K562 (cell line): ENCODE data around the gene TICAM1. TPM values are rescaled to one million over a fixed set of nuclear protein-coding genes. Genes with fewer than 3 reads are reported as not detected.

Source experiments
- DLX4 ChIP-seq: fragments of 250-450 bp; sonication (Bioruptor Pico); IDR thresholded peaks from 2 replicates; pipeline ENCODE4 v1.6.1; 2021; ENCODE audit warnings: mild to moderate bottlenecking
- ELK3 ChIP-seq: fragments of 450-650 bp; formaldehyde crosslinking; IDR thresholded peaks from 2 replicates; pipeline ENCODE4 v1.4.0; 2020; ENCODE audit warnings: mild to moderate bottlenecking
- ILK ChIP-seq: fragments of 450-650 bp; IDR thresholded peaks from 2 replicates; pipeline ENCODE4 v1.6.1; 2016; ENCODE audit warnings: missing genetic modification characterization, low read depth, mild to moderate bottlenecking, missing compliant biosample characterization, moderate library complexity, borderline replicate concordance
- MEF2D ChIP-seq: conservative IDR thresholded peaks from 2 replicates; pipeline ENCODE4 v1.6.1; 2016; ENCODE audit warnings: low read depth, missing genetic modification characterization, missing compliant biosample characterization
- NCOA2 ChIP-seq, 2 experiments: fragments of 450-650 bp; IDR thresholded peaks; 2 replicates each; pipeline ENCODE4 v1.6.1; 2018; ENCODE audit warnings: mild to moderate bottlenecking in 2 of 2, moderate library complexity in 1 of 2; ENCODE audit not compliant: partially characterized antibody in 2 of 2
- NFXL1 ChIP-seq: fragments of 450-650 bp; formaldehyde crosslinking; IDR thresholded peaks from 2 replicates; pipeline ENCODE4 v1.4.0; 2021; ENCODE audit warnings: mild to moderate bottlenecking
- PCBP2 ChIP-seq: fragments of 200-400 bp; formaldehyde crosslinking; IDR thresholded peaks from 2 replicates; pipeline ENCODE4 v1.6.1; 2018; ENCODE audit warnings: low read length, low read depth, mild to moderate bottlenecking, moderate library complexity; ENCODE audit not compliant: poor library complexity, severe bottlenecking
- PHF21A ChIP-seq: fragments of 450-650 bp; IDR thresholded peaks from 2 replicates; pipeline ENCODE4 v1.6.1; 2017; ENCODE audit warnings: low read depth, borderline replicate concordance
- RBBP5 ChIP-seq: fragments of 200-600 bp; sonication (generic); IDR thresholded peaks from 2 replicates; pipeline ENCODE4 v1.6.1; 2012; ENCODE audit warnings: borderline replicate concordance, mild to moderate bottlenecking, low read length, control low read depth, inconsistent platforms; ENCODE audit not compliant: insufficient read depth, poor library complexity, severe bottlenecking
- RBFOX2 ChIP-seq: fragments of 200-400 bp; formaldehyde crosslinking; IDR thresholded peaks from 2 replicates; pipeline ENCODE4 v1.6.1; 2017; ENCODE audit warnings: low read depth, mild to moderate bottlenecking, low read length, moderate library complexity
- RFX1 ChIP-seq: fragments of 450-650 bp; IDR thresholded peaks from 2 replicates; pipeline ENCODE4 v1.6.1; 2016; ENCODE audit warnings: mild to moderate bottlenecking, moderate library complexity
- TSHZ1 ChIP-seq: fragments of 250-450 bp; sonication (Bioruptor Pico); IDR thresholded peaks from 2 replicates; pipeline ENCODE4 v1.4.0; 2020; ENCODE audit warnings: mild to moderate bottlenecking, moderate library complexity
- ZBED1 ChIP-seq: IDR thresholded peaks from 2 replicates; pipeline ENCODE4 v1.6.1; 2014
- ZBTB43 ChIP-seq: sonication (generic); formaldehyde crosslinking; IDR thresholded peaks from 2 replicates; pipeline ENCODE4 v1.8.0; 2023; ENCODE audit warnings: mild to moderate bottlenecking, missing genetic modification reagents
- ZNF197 ChIP-seq: fragments of 200-800 bp; sonication (Bioruptor generic); IDR thresholded peaks from 2 replicates; pipeline ENCODE4 v1.6.1; 2016; ENCODE audit warnings: low read depth, missing genetic modification characterization, missing compliant biosample characterization
- ZNF23 ChIP-seq: fragments of 250-450 bp; sonication (Bioruptor Pico); IDR thresholded peaks from 2 replicates; pipeline ENCODE4 v1.4.0; 2020; ENCODE audit warnings: mild to moderate bottlenecking
- ZNF253 ChIP-seq: fragments of 250-450 bp; sonication (Bioruptor Pico); conservative IDR thresholded peaks from 2 replicates; pipeline ENCODE4 v1.6.1; 2021; ENCODE audit warnings: mild to moderate bottlenecking
- ZNF274 ChIP-seq: IDR thresholded peaks from 2 replicates; pipeline ENCODE4 v1.6.1; 2011; ENCODE audit warnings: low read depth, mild to moderate bottlenecking, low read length, moderate library complexity, borderline replicate concordance
- ZNF449 ChIP-seq: fragments of 250-450 bp; sonication (Bioruptor Pico); IDR thresholded peaks from 2 replicates; pipeline ENCODE4 v1.8.0; 2022; ENCODE audit warnings: moderate library complexity, mild to moderate bottlenecking, inconsistent platforms
- ZNF696 ChIP-seq: fragments of 250-450 bp; sonication (Bioruptor Pico); conservative IDR thresholded peaks from 2 replicates; pipeline ENCODE4 v1.4.0; 2020; ENCODE audit warnings: mild to moderate bottlenecking, moderate library complexity
- polyA plus RNA-seq, 8 experiments: library from polyadenylated mRNA; depleted of rRNA in 4 of 8; stranded (reverse) in 5 of 8; unstranded in 3 of 8; fragments of >200 nt; fragmentation: Nextera tagmentation in 2 of 8; fragmentation: Illumina TruSeq in 1 of 8; extraction: Ambion mirVana in 2 of 8; extraction: Trizol in 1 of 8; gene quantifications; 2 replicates each; pipeline versions ENCODE4 v1.2.1 to v1.2.3, GENCODE V29; 2011 to 2014; ENCODE audit warnings: inconsistent platforms in 1 of 8, missing spikeins in 1 of 8
- total RNA-seq, 7 experiments: library from RNA; depleted of rRNA in 6 of 7; stranded (reverse); fragments of >200 nt in 6 of 7; fragmentation: Illumina TruSeq in 2 of 7; extraction: Trizol in 2 of 7; gene quantifications; 2 replicates each; pipeline versions ENCODE4 v1.2.1 to v1.2.3, GENCODE V29; 2011 to 2021; ENCODE audit warnings: low replicate concordance in 1 of 7

TICAM1 gene
- total and polyA plus RNA-seq, 9 of the 15 experiments (the other 6 are each of a cell fraction or from before 2014, with no cell fraction given), result 0.07 to 11.6 (median 1.5) TPM

- TF ChIP-seq ZNF449 (CRISPR knock-in tag), result no peak
- TF ChIP-seq PHF21A, result peak; percentile 59; the same call in 1 of the 2 replicates
- no peak for TF ChIP-seq TSHZ1
- TF ChIP-seq NCOA2 (IDR thresholded peaks at IDR 0.05; ENCODE audit: partially characterized antibody in 2 of 2), result no peak
- no peak for TF ChIP-seq ZNF197 (CRISPR knock-in tag)
- no peak for TF ChIP-seq ZNF23 (CRISPR knock-in tag)
- no peak for TF ChIP-seq RBBP5
- TF ChIP-seq ILK, result no peak
- TF ChIP-seq ELK3 (CRISPR knock-in tag), result no peak
- no peak for TF ChIP-seq ZNF253 (CRISPR knock-in tag)
- TF ChIP-seq RBFOX2, result peak; percentile 74
- TF ChIP-seq ZBTB43, result no peak
- no peak for TF ChIP-seq DLX4 (CRISPR knock-in tag)
- TF ChIP-seq MEF2D, result no peak
- TF ChIP-seq NFXL1 (CRISPR knock-in tag), result no peak
- no peak for TF ChIP-seq ZNF696 (CRISPR knock-in tag)
- TF ChIP-seq RFX1, result no peak
- no peak for TF ChIP-seq ZBED1
- TF ChIP-seq ZNF274, result no peak
- TF ChIP-seq PCBP2, result no peak
These were observed 36.2 kb upstream of the TICAM1 start, which contains the start of gene PLIN3 (continued) for GRCh38 chr19:4867534-4868285.
